AG04450 (cell line): Measurements from ENCODE around the gene BCAS1. TPM values are rescaled to one million over a fixed set of nuclear protein-coding genes. Genes with fewer than 3 reads are reported as not detected.

Experiments
- CTCF ChIA-PET: fragments of 300-600, 350-600 bp; formaldehyde crosslinking; extraction: SDS; loops from one replicate; lab custom pipeline; 2022; ENCODE audit warnings: antibody characterized with exemption, inconsistent platforms; lab: Charles Lee
- POLR2A ChIA-PET: fragments of 350-600 bp; formaldehyde crosslinking; extraction: SDS; loops from one replicate; lab custom pipeline; 2021; ENCODE audit warnings: antibody characterized with exemption, inconsistent platforms; lab: Yijun Ruan, JAX
- DNase-seq: peaks from one replicate; pipeline ENCODE4 v3.0.0-alpha.2; 2011; ENCODE audit warnings: low read depth, low spot score
- H3K27ac ChIP-seq: one replicate; pipeline ENCODE4 v1.5.1; 2012; ENCODE audit warnings: low read depth, low read length, control low read depth
- H3K27me3 ChIP-seq: one replicate; pipeline ENCODE4 v1.6.0; 2012; ENCODE audit warnings: low read length; ENCODE audit not compliant: control insufficient read depth, insufficient read depth
- H3K4me3 ChIP-seq: 2 replicates; pipeline ENCODE4 v1.5.1; 2011; ENCODE audit warnings: mild to moderate bottlenecking, low read depth, low read length, control low read depth
- H3K9me3 ChIP-seq: 2 replicates; pipeline ENCODE4 v1.5.1; 2012; ENCODE audit warnings: low read length; ENCODE audit not compliant: control insufficient read depth, insufficient read depth
- polyA plus RNA-seq: library from polyadenylated mRNA; depleted of rRNA; stranded (reverse); fragments of >200 nt; gene quantifications from 2 replicates; pipeline ENCODE4 v1.2.3, GENCODE V29; 2011
- TF ChIP-seq, protein P1 (sequence below): IDR thresholded peaks from 2 replicates; pipeline ENCODE4 v1.5.1; 2011; ENCODE audit warnings: low read depth, low read length, control low read depth, inconsistent platforms

The BCAS1 gene
- polyA plus RNA-seq, 1 experiment, result not detected

DNA sequence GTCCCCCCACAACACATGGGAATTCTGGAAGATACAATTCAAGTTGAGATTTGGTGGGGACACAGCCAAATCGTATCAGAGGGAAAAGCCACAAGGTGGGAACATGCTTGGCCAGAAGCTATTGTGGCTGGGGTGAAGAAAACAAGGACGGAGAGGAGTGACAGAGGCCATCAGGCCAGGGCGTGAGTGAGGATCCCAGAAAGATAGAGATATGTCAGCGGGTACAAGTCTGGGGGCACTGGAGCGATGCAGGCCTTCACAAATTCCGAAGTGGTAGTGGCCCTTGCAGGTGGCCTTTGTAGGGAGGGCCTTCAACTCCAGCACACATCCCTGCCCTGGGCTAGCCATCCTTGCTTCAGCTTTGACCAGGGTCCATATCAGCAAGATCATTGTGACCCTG, 159.1 kb downstream of the BCAS1 start:
- ChIA-PET CTCF (no interaction called here), POLR2A (no interaction called here)
- Histone ChIP-seq H3K9me3 (no peaks in the 10 kb centered on the region), H3K27ac (no peak overlapping the region), H3K4me3 (no peak overlapping the region), H3K27me3 (no peaks in the 10 kb centered on the region)
- TF ChIP-seq, protein P1, sequence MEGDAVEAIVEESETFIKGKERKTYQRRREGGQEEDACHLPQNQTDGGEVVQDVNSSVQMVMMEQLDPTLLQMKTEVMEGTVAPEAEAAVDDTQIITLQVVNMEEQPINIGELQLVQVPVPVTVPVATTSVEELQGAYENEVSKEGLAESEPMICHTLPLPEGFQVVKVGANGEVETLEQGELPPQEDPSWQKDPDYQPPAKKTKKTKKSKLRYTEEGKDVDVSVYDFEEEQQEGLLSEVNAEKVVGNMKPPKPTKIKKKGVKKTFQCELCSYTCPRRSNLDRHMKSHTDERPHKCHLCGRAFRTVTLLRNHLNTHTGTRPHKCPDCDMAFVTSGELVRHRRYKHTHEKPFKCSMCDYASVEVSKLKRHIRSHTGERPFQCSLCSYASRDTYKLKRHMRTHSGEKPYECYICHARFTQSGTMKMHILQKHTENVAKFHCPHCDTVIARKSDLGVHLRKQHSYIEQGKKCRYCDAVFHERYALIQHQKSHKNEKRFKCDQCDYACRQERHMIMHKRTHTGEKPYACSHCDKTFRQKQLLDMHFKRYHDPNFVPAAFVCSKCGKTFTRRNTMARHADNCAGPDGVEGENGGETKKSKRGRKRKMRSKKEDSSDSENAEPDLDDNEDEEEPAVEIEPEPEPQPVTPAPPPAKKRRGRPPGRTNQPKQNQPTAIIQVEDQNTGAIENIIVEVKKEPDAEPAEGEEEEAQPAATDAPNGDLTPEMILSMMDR, result no peak
- no peak for DNase-seq

DNA sequence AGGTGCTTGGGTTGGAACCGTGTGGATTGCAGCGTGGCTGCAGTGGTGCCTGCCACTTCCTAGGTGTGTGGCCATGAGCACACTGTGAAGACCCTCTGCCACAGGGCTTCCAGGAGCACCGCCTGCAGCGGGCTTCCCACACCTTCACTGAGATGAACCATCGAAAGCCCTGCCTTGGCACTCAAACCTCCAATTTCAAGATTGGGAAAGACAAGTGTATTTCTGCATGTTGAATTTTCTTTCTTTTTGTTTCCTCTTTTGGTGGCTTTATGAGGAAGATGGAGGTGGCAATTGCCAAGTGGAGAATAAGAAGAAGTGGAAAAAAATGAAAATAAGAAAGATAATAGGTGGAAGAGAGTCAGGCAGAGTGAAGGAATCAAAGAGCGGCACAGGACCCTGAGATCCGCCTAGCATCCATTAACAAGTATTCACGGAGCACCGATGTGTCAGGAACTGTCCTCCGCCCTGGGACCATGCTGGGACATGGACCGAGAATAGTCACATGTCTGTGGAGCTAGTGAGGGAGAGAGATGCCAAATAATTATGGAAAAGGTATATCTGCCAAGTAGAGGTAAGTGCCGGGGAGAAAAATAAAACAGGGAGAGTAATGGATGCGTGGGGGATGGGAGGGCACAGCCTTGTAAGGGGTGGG, 159.9 kb downstream of the BCAS1 start:
- H3K9me3 ChIP-seq, result no peaks in the 10 kb centered on the region
- H3K4me3 ChIP-seq, result no peak overlapping the region
- H3K27ac ChIP-seq, result no peak overlapping the region
- POLR2A ChIA-PET, result no interaction called here
- TF ChIP-seq, protein P1, result no peak
- DNase-seq, result no peak
- no peaks in the 10 kb centered on the region for H3K27me3 ChIP-seq
- CTCF ChIA-PET, result interaction anchor here (0.6 kb wide), 2 partner anchors 119 to 168 kb away, joined by 3 read pairs; no protein-coding TSS in a partner anchor

DNA sequence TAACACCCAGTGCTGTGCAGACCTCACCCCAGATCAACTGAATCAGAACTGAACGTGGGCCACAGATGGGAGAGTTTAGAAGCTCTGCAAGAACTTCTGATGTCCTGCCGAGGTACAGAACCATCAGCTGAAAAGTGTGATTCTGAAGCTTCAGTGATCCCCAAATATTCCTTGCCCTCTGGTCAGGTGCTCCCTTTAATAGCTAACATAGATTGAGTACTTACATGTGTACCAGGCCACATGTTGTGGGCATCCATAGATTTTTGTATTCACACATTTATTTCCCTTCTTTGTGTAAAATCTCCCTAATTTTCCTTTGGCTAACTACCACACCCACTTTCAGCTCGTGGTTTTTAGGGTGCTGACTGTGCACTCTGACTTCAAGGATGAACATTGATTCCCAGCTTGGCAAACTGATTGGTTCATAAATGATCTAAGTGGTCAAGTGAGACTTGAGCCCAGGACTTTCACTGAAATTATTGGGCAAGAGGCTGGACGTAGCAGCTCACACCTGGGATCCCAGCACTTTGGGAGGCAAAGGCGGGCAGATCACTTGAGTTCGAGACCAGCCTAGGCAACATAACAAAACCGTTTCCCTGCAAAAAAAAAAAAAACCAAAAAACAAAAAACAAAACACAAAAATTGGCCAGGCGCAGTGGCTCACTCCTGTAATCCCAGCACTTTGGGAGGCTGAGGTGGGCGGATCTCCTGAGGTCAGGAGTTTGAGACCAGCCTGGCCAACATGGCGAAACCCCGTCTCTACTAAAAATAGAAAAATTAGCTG, 162.2 kb downstream of the BCAS1 start:
- Histone ChIP-seq H3K9me3 (no peaks in the 10 kb centered on the region), H3K4me3 (no peak overlapping the region), H3K27me3 (no peaks in the 10 kb centered on the region), H3K27ac (no peak overlapping the region)
- ChIA-PET POLR2A (interaction anchor here (0.6 to 1.1 kb wide), 3 partner anchors 13 to 142 kb away, joined by 3 to 6 read pairs (median 6); no protein-coding TSS in a partner anchor), CTCF (interaction anchor here (0.6 to 3.2 kb wide), 5 partner anchors 8 to 294 kb away, joined by 3 to 21 read pairs (median 4); no protein-coding TSS in a partner anchor)
- TF ChIP-seq, protein P1, result no peak
- no peak for DNase-seq

DNA sequence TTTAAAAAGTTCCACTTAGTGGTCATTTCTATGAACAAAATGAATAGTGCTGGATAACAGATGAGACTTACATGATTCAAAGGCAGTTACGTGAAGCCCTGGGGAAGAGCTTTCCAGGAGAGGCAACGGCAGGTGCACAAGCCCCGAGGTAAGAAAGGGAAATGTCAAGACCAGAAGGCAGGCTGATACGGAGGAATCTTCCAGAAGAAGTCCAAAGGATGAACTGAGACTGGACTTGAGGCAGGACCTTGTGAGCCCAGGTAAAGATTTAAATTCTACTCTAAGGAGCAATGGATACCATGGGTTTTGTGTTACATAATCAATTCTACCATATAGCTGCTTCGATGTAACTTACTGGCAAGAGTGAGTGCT, 164.6 kb downstream of the BCAS1 start:
- Histone ChIP-seq H3K27me3 (no peaks in the 10 kb centered on the region), H3K9me3 (no peaks in the 10 kb centered on the region), H3K27ac (no peak overlapping the region), H3K4me3 (no peak overlapping the region)
- no peak for DNase-seq
- CTCF ChIA-PET, result interaction anchor here (0.9 to 3.2 kb wide), 3 partner anchors 10 to 35 kb away, joined by 3 to 21 read pairs (median 6); no protein-coding TSS in a partner anchor
- TF ChIP-seq, protein P1, result no peak
- POLR2A ChIA-PET, result interaction anchor here (0.6 to 1.1 kb wide), 2 partner anchors 11 to 228 kb away, joined by 4 to 5 read pairs; no protein-coding TSS in a partner anchor
